ENCODE results near the gene JARID2. TPM values are rescaled to one million over a fixed set of nuclear protein-coding genes. Genes with fewer than 3 reads are reported as not detected.

Gene JARID2
- total RNA-seq, 3 donors from 2014 or later, result 10.5 to 13.9 (median 11.5) TPM

DNA sequence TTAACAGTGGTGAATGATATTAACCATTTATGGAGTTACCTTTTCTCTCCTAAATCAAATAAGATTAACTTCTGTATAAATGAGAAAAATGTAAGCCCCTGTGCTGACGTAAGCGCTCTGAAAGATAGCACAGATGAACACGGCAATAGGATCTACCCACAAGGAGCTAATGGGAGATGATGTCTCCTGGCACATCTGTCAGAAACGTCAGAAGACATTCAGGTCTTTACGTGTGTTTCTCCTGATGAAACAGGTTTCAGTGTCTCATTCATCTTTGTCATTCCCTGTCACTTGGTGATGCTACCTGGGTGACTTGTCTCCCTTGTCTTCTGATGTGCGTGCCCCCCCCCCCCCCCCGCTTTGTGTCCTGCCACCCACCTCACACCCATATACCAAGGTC lies 227.3 kb downstream of the JARID2 start:
- Histone ChIP-seq H3K27me3 (no peaks in the 10 kb centered on the region), H3K4me3 (no peak overlapping the region), H3K4me1 (no peaks in the 10 kb centered on the region), H3K27ac (peak overlapping the region in 1 of 2 donors; percentile 70), H3K9me3 (no peaks in the 10 kb centered on the region), H3K36me3 (no peaks in the 10 kb centered on the region)
- TF ChIP-seq POLR2AphosphoS5 (IDR thresholded peaks at IDR 0.05) (no peak), POLR2A (IDR thresholded peaks at IDR 0.05) (no peak)
- TF ChIP-seq, protein P1, sequence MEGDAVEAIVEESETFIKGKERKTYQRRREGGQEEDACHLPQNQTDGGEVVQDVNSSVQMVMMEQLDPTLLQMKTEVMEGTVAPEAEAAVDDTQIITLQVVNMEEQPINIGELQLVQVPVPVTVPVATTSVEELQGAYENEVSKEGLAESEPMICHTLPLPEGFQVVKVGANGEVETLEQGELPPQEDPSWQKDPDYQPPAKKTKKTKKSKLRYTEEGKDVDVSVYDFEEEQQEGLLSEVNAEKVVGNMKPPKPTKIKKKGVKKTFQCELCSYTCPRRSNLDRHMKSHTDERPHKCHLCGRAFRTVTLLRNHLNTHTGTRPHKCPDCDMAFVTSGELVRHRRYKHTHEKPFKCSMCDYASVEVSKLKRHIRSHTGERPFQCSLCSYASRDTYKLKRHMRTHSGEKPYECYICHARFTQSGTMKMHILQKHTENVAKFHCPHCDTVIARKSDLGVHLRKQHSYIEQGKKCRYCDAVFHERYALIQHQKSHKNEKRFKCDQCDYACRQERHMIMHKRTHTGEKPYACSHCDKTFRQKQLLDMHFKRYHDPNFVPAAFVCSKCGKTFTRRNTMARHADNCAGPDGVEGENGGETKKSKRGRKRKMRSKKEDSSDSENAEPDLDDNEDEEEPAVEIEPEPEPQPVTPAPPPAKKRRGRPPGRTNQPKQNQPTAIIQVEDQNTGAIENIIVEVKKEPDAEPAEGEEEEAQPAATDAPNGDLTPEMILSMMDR (IDR thresholded peaks at IDR 0.05), result no peak
- intact Hi-C loops (cut with DNase I; ENCODE audit: low total_unique reads), result no loop called here
- DNase-seq (ENCODE audit: low spot score in 2 of 2), result no peak

DNA sequence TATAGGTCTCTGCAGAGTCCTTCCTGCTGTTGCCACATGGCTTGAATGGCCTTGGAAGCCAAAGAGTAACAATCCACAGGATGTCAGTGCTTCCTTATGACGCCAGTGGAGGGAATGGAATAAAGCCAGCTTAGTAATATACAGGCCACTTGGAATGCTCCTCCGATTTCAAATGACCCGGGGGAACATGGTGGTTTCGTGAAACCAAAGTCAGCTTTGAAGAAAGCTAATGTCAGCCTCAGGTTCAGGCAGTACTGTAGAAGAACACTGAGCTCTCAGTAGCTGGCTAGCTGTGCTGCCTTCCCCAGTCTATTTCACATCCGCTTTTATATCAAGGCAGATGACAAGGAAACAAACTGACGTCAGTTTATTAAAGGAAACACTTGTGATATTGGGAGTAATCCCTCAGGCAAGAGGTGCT lies 227.9 kb downstream of the JARID2 start:
- no peaks in the 10 kb centered on the region for H3K36me3 ChIP-seq
- no peaks in the 10 kb centered on the region for H3K4me1 ChIP-seq
- H3K27me3 ChIP-seq, result no peaks in the 10 kb centered on the region
- peak in 1 of 2 donors; percentile 46 for DNase-seq (ENCODE audit: low spot score in 2 of 2)
- no peak overlapping the region for H3K4me3 ChIP-seq
- intact Hi-C loops (cut with DNase I; ENCODE audit: low total_unique reads), result no loop called here
- TF ChIP-seq POLR2A (IDR thresholded peaks at IDR 0.05), result no peak
- TF ChIP-seq, protein P1 (IDR thresholded peaks at IDR 0.05), result peak in 2 of 3 donors; percentile 10
- peak in 1 of 3 donors; percentile 13 for TF ChIP-seq POLR2AphosphoS5 (IDR thresholded peaks at IDR 0.05)
- H3K9me3 ChIP-seq, result no peaks in the 10 kb centered on the region
- H3K27ac ChIP-seq, result peak overlapping the region; percentile 30 to 70

DNA sequence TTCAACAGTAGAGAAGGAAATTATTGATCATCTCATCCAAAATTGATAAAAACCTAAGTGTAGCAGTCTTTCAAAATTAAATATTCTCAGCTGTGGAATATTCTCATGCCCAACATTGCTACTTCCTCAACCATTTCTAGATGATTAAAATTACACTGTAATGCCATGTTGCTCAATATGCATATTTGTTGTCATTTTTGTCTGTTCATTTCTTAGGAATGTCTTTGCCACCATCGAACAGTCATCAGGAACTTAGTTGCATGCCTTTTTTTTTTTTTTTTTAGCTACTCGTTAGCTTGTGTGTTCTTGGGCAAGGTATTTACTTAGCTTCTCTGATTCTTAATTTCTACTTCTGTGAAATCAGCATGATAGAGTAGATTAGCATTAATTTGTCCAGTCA lies 228.3 kb downstream of the JARID2 start:
- TF ChIP-seq, protein P1 (IDR thresholded peaks at IDR 0.05), result no peak
- TF ChIP-seq POLR2AphosphoS5 (IDR thresholded peaks at IDR 0.05), result no peak
- TF ChIP-seq POLR2A (IDR thresholded peaks at IDR 0.05), result no peak
- intact Hi-C loops (cut with DNase I; ENCODE audit: low total_unique reads), result no loop called here
- Histone ChIP-seq H3K4me3 (no peak overlapping the region), H3K36me3 (no peaks in the 10 kb centered on the region), H3K27me3 (no peaks in the 10 kb centered on the region), H3K4me1 (no peaks in the 10 kb centered on the region), H3K9me3 (no peaks in the 10 kb centered on the region), H3K27ac (peak overlapping the region; percentile 30 to 70)
- no peak for DNase-seq (ENCODE audit: low spot score in 2 of 2)

DNA sequence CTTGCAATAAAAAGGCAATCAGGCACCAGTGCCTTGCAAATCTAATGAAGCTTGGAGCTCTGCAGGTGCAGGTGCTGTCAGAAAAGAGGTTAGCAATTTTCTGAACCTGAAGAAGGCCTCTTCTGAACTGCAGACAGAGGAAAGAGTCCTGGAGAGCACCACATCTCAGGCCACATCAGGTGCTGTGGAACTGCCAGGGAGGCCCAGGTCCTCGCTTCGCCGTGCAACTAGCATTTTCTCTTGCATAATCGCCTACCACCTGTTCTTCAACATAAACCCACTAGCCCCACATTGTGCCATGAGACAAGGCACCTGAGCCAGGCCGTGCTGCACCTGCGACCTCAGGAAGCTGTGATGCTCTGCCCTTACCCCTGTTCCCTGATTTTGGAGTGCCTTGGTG lies 229.4 kb downstream of the JARID2 start:
- no peak for DNase-seq (ENCODE audit: low spot score in 2 of 2)
- Histone ChIP-seq H3K4me3 (no peak overlapping the region), H3K27me3 (no peaks in the 10 kb centered on the region), H3K36me3 (no peaks in the 10 kb centered on the region), H3K4me1 (no peaks in the 10 kb centered on the region), H3K9me3 (no peaks in the 10 kb centered on the region), H3K27ac (no peak overlapping the region)
- TF ChIP-seq POLR2A (IDR thresholded peaks at IDR 0.05) (no peak), POLR2AphosphoS5 (IDR thresholded peaks at IDR 0.05) (no peak)
- TF ChIP-seq, protein P1 (IDR thresholded peaks at IDR 0.05), result no peak
- intact Hi-C loops (cut with DNase I; ENCODE audit: low total_unique reads), result no loop called here

DNA sequence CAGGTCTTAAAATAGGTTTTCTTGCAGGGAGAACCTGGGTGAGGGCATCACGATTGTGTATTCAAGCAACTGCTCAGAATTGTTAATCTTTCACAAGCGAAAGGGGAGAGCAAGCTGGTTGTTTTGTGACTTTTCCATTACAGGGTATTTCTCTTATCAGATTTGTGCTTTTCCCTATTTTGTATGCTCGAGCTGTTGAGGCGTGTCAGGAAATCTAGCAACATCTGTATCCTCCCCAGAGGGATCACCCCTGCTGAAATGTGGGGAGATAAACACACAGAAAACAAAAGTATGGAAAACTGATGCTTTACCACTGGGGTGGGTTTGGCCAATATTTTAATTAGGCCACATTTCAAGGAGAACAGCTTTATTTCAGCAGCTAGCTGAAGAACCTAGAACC lies 230.0 kb downstream of the JARID2 start:
- H3K4me3 ChIP-seq, result no peak overlapping the region
- no peak for DNase-seq (ENCODE audit: low spot score in 2 of 2)
- H3K9me3 ChIP-seq, result no peaks in the 10 kb centered on the region
- peak overlapping the region in 1 of 2 donors; percentile 50 for H3K27ac ChIP-seq
- H3K4me1 ChIP-seq, result no peaks in the 10 kb centered on the region
- TF ChIP-seq POLR2AphosphoS5 (IDR thresholded peaks at IDR 0.05), result no peak
- no peak for TF ChIP-seq POLR2A (IDR thresholded peaks at IDR 0.05)
- TF ChIP-seq, protein P1 (IDR thresholded peaks at IDR 0.05), result no peak
- no peaks in the 10 kb centered on the region for H3K27me3 ChIP-seq
- intact Hi-C loops (cut with DNase I; ENCODE audit: low total_unique reads), result no loop called here
- H3K36me3 ChIP-seq, result no peaks in the 10 kb centered on the region

Data from breast epithelium (tissue), 4 donors.